Fibroblast of lung (primary cell): ENCODE results near the gene KRT2.

Source experiments
- CTCF ChIP-seq, 2 donors: IDR thresholded peaks in 1 of 2; conservative IDR thresholded peaks in 1 of 2; 1 replicate in 1 of 2; 2 replicates in 1 of 2; pipeline ENCODE4 v1.5.1; 2011 to 2012; ENCODE audit warnings: low read length in 2 of 2, control low read depth in 1 of 2, inconsistent platforms in 1 of 2, low read depth in 1 of 2, mild to moderate bottlenecking in 1 of 2
- EZH2 ChIP-seq: IDR thresholded peaks from 2 replicates; pipeline ENCODE4 v1.5.1; 2012; ENCODE audit warnings: low read length, control low read depth, mild to moderate bottlenecking; ENCODE audit errors: missing control alignments

- TF ChIP-seq CTCF (conservative IDR thresholded peaks at IDR 0.05 in 1 of 2, IDR thresholded peaks at IDR 0.05 in 1 of 2; ENCODE audit: low read depth in 1 of 2, low read length in 2 of 2): no peak
- TF ChIP-seq EZH2: no peak
Measured at GRCh38 chr12:52679875-52680274, 27.9 kb upstream of the KRT2 start.
